Peyer's patch (tissue), 4 donors: ENCODE data around the gene COL11A1. TPM values are rescaled to one million over a fixed set of nuclear protein-coding genes. Genes with fewer than 3 reads are reported as not detected.

Experiments
- DNase-seq, 3 donors: peaks; one replicate each; pipeline ENCODE4 v3.0.0-alpha.2; 2017 to 2019
- H3K27ac ChIP-seq, 4 donors: fragments of 200-600 bp; sonication (generic); one replicate each; pipeline ENCODE4 v1.5.1; 2016 to 2019
- H3K27me3 ChIP-seq, 2 donors: fragments of 200-600 bp; sonication (generic); one replicate each; pipeline ENCODE4 v1.5.1; 2019
- H3K36me3 ChIP-seq, 3 donors: fragments of 200-600 bp; sonication (generic); one replicate each; pipeline ENCODE4 v1.5.1; 2016 to 2019
- H3K4me1 ChIP-seq, 4 donors: fragments of 200-600 bp; sonication (generic); one replicate each; pipeline ENCODE4 v1.5.1; 2016 to 2019
- H3K4me3 ChIP-seq, 4 donors: fragments of 200-600 bp; sonication (generic); 1 replicate in 3 of 4; 2 replicates in 1 of 4; pipeline ENCODE4 v1.5.1; 2016 to 2019; ENCODE audit warnings: mild to moderate bottlenecking in 1 of 4
- H3K9me3 ChIP-seq, 4 donors: fragments of 200-600 bp; sonication (generic); one replicate each; pipeline ENCODE4 v1.5.1; 2016 to 2019; ENCODE audit warnings: mild to moderate bottlenecking in 1 of 4
- CTCF ChIP-seq, 6 experiments: fragments of 450-650 bp in 4 of 6; fragments of 200-600 bp in 2 of 6; sonication (generic) in 1 of 6; IDR thresholded peaks; one replicate each; pipeline ENCODE4 v1.5.1; 2017 to 2019; ENCODE audit warnings: antibody characterized with exemption in 6 of 6, mild to moderate bottlenecking in 3 of 6, moderate library complexity in 1 of 6
- POLR2A ChIP-seq, 2 donors: fragments of 450-650 bp; IDR thresholded peaks; one replicate each; pipeline ENCODE4 v1.5.1; 2017; ENCODE audit warnings: antibody characterized with exemption in 2 of 2, mild to moderate bottlenecking in 2 of 2, moderate library complexity in 2 of 2
- total RNA-seq, 4 donors: library from RNA; depleted of rRNA; stranded (reverse); fragments of >200 nt; gene quantifications; one replicate each; pipeline ENCODE4 v1.1.0, GENCODE V29; 2016

Gene COL11A1
- total RNA-seq, 4 donors from 2014 or later, result 0.28 TPM; not detected in 3

- H3K36me3 ChIP-seq, result no peaks in the 10 kb centered on the region
- no peaks in the 10 kb centered on the region for H3K27me3 ChIP-seq
- DNase-seq, result no peak
- no peaks in the 10 kb centered on the region for H3K9me3 ChIP-seq
- no peak overlapping the region for H3K27ac ChIP-seq
- TF ChIP-seq CTCF (IDR thresholded peaks at IDR 0.05), result no peak
- TF ChIP-seq POLR2A (IDR thresholded peaks at IDR 0.05), result no peak
- no peaks in the 10 kb centered on the region for H3K4me1 ChIP-seq
- no peak overlapping the region for H3K4me3 ChIP-seq
Measured at GRCh38 chr1:102978874-102979273, 129.4 kb downstream of the COL11A1 start.

GRCh38 chr1:102977292-102977691 lies 131.0 kb downstream of the COL11A1 start:
- no peaks in the 10 kb centered on the region for H3K9me3 ChIP-seq
- TF ChIP-seq POLR2A (IDR thresholded peaks at IDR 0.05) (no peak), CTCF (IDR thresholded peaks at IDR 0.05) (no peak)
- no peak overlapping the region for H3K4me3 ChIP-seq
- no peak overlapping the region for H3K27ac ChIP-seq
- H3K4me1 ChIP-seq, result no peaks in the 10 kb centered on the region
- DNase-seq, result no peak
- H3K36me3 ChIP-seq, result no peaks in the 10 kb centered on the region
- no peaks in the 10 kb centered on the region for H3K27me3 ChIP-seq

GRCh38 chr1:102970496-102971078 lies 137.7 kb downstream of the COL11A1 start:
- TF ChIP-seq CTCF (IDR thresholded peaks at IDR 0.05) (peak in 4 of 6 experiments; percentile 28 to 36 (median 29)), POLR2A (IDR thresholded peaks at IDR 0.05) (no peak)
- Histone ChIP-seq H3K36me3 (no peaks in the 10 kb centered on the region), H3K27me3 (no peaks in the 10 kb centered on the region), H3K4me1 (no peaks in the 10 kb centered on the region), H3K4me3 (no peak overlapping the region), H3K9me3 (no peaks in the 10 kb centered on the region), H3K27ac (no peak overlapping the region)
- no peak for DNase-seq

- Histone ChIP-seq H3K9me3 (no peaks in the 10 kb centered on the region), H3K27ac (no peak overlapping the region), H3K27me3 (no peaks in the 10 kb centered on the region), H3K36me3 (no peaks in the 10 kb centered on the region), H3K4me1 (no peaks in the 10 kb centered on the region), H3K4me3 (no peak overlapping the region)
- TF ChIP-seq POLR2A (IDR thresholded peaks at IDR 0.05), result no peak
- TF ChIP-seq CTCF (IDR thresholded peaks at IDR 0.05), result no peak
- no peak for DNase-seq
Measured at GRCh38 chr1:102967786-102968185, 140.5 kb downstream of the COL11A1 start.

GRCh38 chr1:102961549-102961948 lies 146.8 kb downstream of the COL11A1 start:
- Histone ChIP-seq H3K36me3 (no peaks in the 10 kb centered on the region), H3K27ac (no peak overlapping the region), H3K4me3 (no peak overlapping the region), H3K27me3 (no peaks in the 10 kb centered on the region), H3K9me3 (no peaks in the 10 kb centered on the region), H3K4me1 (no peaks in the 10 kb centered on the region)
- TF ChIP-seq CTCF (IDR thresholded peaks at IDR 0.05) (no peak), POLR2A (IDR thresholded peaks at IDR 0.05) (no peak)
- DNase-seq, result no peak

GRCh38 chr1:102954576-102954975 lies 153.7 kb downstream of the COL11A1 start:
- H3K4me3 ChIP-seq, result no peak overlapping the region
- TF ChIP-seq POLR2A (IDR thresholded peaks at IDR 0.05) (no peak), CTCF (IDR thresholded peaks at IDR 0.05) (no peak)
- H3K36me3 ChIP-seq, result no peaks in the 10 kb centered on the region
- no peaks in the 10 kb centered on the region for H3K9me3 ChIP-seq
- H3K4me1 ChIP-seq, result no peaks in the 10 kb centered on the region
- no peaks in the 10 kb centered on the region for H3K27me3 ChIP-seq
- no peak for DNase-seq
- no peak overlapping the region for H3K27ac ChIP-seq
